ENCODE data around the gene NRP1. TPM values are rescaled to one million over a fixed set of nuclear protein-coding genes. Genes with fewer than 3 reads are reported as not detected.

NRP1 gene
- total RNA-seq, 3 donors from 2014 or later = 12.3 to 52.3 (median 33.2) TPM

DNA sequence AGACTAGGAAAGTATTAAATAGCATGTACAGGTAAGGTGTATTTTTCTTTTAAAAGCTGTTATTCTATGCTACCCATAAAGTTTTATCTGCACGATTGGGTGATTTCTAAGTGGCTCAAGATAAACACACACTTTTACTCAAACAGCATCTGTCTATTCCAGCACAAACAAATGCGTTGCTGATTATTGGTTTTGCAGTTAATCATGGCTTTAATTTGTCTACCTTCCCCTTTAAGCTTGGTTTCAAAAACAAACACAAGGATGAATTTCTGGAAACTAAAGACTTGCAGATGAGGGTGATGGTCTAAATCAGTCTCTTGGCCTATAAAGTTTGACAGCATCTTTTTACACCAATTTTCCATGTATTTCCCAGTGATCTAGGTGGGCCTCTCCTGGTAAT lies 94.2 kb downstream of the NRP1 start:
- Histone ChIP-seq H3K9me3 (no peaks in the 10 kb centered on the region), H3K4me3 (no peak overlapping the region), H3K36me3 (ENCODE audit: low read depth) (no peaks in the 10 kb centered on the region), H3K4me1 (ENCODE audit: low read depth) (no peaks in the 10 kb centered on the region)
- intact Hi-C loops (cut with DNase I, micrococcal nuclease) = no loop called here
- TF ChIP-seq CTCF (IDR thresholded peaks at IDR 0.05) = no peak
- ATAC-seq (no peak), DNase-seq (no peak)

GRCh38 chr10:33239257-33239656 lies 95.2 kb downstream of the NRP1 start:
- intact Hi-C loops (cut with DNase I, micrococcal nuclease) = no loop called here
- no peak for DNase-seq
- ATAC-seq = no peak
- H3K4me3 ChIP-seq = no peak overlapping the region
- H3K9me3 ChIP-seq = no peaks in the 10 kb centered on the region
- no peaks in the 10 kb centered on the region for H3K36me3 ChIP-seq (ENCODE audit: low read depth)
- TF ChIP-seq CTCF (IDR thresholded peaks at IDR 0.05) = no peak
- no peaks in the 10 kb centered on the region for H3K4me1 ChIP-seq (ENCODE audit: low read depth)

- no peak overlapping the region for H3K4me3 ChIP-seq
- no peaks in the 10 kb centered on the region for H3K36me3 ChIP-seq (ENCODE audit: low read depth)
- ATAC-seq (no peak), DNase-seq (no peak)
- H3K9me3 ChIP-seq = no peaks in the 10 kb centered on the region
- no peak for TF ChIP-seq CTCF (IDR thresholded peaks at IDR 0.05)
- intact Hi-C loops (cut with DNase I, micrococcal nuclease) = no loop called here
- H3K4me1 ChIP-seq (ENCODE audit: low read depth) = no peaks in the 10 kb centered on the region
These were observed 95.8 kb downstream of the NRP1 start for GRCh38 chr10:33238643-33239042.

DNA sequence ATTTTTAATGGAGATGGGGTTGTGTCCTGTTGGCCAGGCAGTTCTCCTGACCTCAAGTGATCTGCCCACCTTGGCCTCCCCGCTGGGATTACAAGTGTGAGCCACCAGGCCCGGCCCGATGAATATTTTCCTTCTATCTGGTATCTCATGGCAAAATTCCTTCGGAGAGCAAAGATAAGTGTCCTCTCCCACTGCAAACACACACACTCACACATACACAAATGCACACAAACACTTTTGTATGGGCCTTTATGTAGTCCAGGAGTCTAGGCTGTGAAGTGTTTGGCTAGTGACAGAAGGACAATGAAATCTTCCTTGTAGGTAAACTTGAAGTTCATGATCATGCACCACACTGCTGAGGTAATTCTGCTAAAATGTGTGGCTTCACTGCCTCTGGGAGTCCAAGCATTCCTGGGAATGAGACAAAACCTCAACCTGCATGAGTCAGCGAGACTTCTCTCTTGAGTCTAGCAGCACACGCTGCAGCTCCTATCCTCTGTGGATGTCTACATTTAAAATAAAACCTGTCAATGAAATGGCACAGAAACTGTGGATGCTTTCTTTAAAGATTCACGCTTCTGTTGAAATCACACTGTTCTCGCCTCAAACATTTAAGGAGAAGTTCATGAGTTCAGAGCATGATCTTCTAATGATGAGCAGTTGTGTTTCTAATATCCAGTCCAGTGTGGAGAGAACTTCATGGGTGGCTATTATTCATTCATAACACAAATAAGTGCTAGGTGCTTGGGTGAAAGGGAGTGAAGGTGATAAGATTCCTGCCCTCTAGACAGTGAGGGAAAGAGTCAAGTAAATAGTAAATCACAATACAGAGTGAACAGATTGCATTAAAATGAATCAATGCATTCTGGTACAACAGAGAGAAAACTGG lies 96.5 kb downstream of the NRP1 start:
- no peaks in the 10 kb centered on the region for H3K36me3 ChIP-seq (ENCODE audit: low read depth)
- no peaks in the 10 kb centered on the region for H3K9me3 ChIP-seq
- H3K4me1 ChIP-seq (ENCODE audit: low read depth) = no peaks in the 10 kb centered on the region
- DNase-seq (no peak), ATAC-seq (no peak)
- TF ChIP-seq CTCF (IDR thresholded peaks at IDR 0.05) = no peak
- intact Hi-C loops (cut with DNase I, micrococcal nuclease) = no loop called here
- no peak overlapping the region for H3K4me3 ChIP-seq

GRCh38 chr10:33236916-33237315 lies 97.6 kb downstream of the NRP1 start:
- Histone ChIP-seq H3K9me3 (no peaks in the 10 kb centered on the region), H3K4me1 (ENCODE audit: low read depth) (no peaks in the 10 kb centered on the region), H3K36me3 (ENCODE audit: low read depth) (no peaks in the 10 kb centered on the region), H3K4me3 (no peak overlapping the region)
- ATAC-seq = no peak
- intact Hi-C loops (cut with DNase I, micrococcal nuclease) = no loop called here
- TF ChIP-seq CTCF (IDR thresholded peaks at IDR 0.05) = no peak
- no peak for DNase-seq

All from mucosa of descending colon (tissue), 3 donors.